GM12875 (cell line): ENCODE data around the gene CERS6.

Experiments used
- H3K4me3 ChIP-seq: one replicate; pipeline ENCODE4 v1.5.1; 2011; ENCODE audit warnings: low read depth, low read length, control low read depth
- CTCF ChIP-seq: IDR thresholded peaks from 2 replicates; pipeline ENCODE4 v1.5.1; 2011; ENCODE audit warnings: low read depth, mild to moderate bottlenecking, control low read depth, inconsistent platforms, low read length, moderate library complexity, borderline replicate concordance; ENCODE audit not compliant: insufficient read depth

The CERS6 gene

GRCh38 chr2:168566974-168567665, 111.0 kb downstream of the CERS6 start:
- no peak overlapping the region for H3K4me3 ChIP-seq
- no peak for TF ChIP-seq CTCF

GRCh38 chr2:168567836-168568235, 111.8 kb downstream of the CERS6 start:
- no peak for TF ChIP-seq CTCF
- no peak overlapping the region for H3K4me3 ChIP-seq

- no peak overlapping the region for H3K4me3 ChIP-seq
- no peak for TF ChIP-seq CTCF
These were observed 112.6 kb downstream of the CERS6 start for GRCh38 chr2:168568476-168569267.

GRCh38 chr2:168571061-168571460, 115.0 kb downstream of the CERS6 start:
- no peak overlapping the region for H3K4me3 ChIP-seq

GRCh38 chr2:168573128-168573903, 117.2 kb downstream of the CERS6 start:
- no peak for TF ChIP-seq CTCF
- no peak overlapping the region for H3K4me3 ChIP-seq

More at GRCh38 chr2:168571061-168571460, 115.0 kb downstream of the CERS6 start:
- TF ChIP-seq CTCF = no peak

- no peak overlapping the region for H3K4me3 ChIP-seq
- no peak for TF ChIP-seq CTCF
These were observed 119.0 kb downstream of the CERS6 start for GRCh38 chr2:168574856-168575630.
